NK-92 (cell line): ENCODE data around the gene C5AR2.
"Not testable (repeated sequence)": the region's sequence is repeated elsewhere in the genome, so short reads cannot be mapped to it uniquely, and the experiment has no call there.

Experiments used
- DNase-seq: peaks from one replicate; lab custom pipeline; 2025; ENCODE audit not compliant: unreplicated experiment; lab: John Stamatoyannopoulos, UW

C5AR2 gene

GRCh38 chr19:47323409-47323808, 8.6 kb upstream of the C5AR2 start:
- no peak for DNase-seq

- DNase-seq: no peak
Observed at GRCh38 chr19:47323872-47324271, 8.1 kb upstream of the C5AR2 start.

- DNase-seq: no peak
Observed at GRCh38 chr19:47324502-47324901, 7.5 kb upstream of the C5AR2 start.

GRCh38 chr19:47330466-47330869, 1.5 kb upstream of the C5AR2 start:
- no peak for DNase-seq

- no peak for DNase-seq
Observed at GRCh38 chr19:47331490-47331889, 485 bp upstream of the C5AR2 start.

- DNase-seq: not testable (repeated sequence)
Observed at GRCh38 chr19:47336765-47337718, 5.1 kb downstream of the C5AR2 start.

- DNase-seq: no peak
Observed at GRCh38 chr19:47339196-47339880, 7.4 kb downstream of the C5AR2 start.

- no peak for DNase-seq
Observed at GRCh38 chr19:47340477-47341208, 8.7 kb downstream of the C5AR2 start.

GRCh38 chr19:47341734-47342133, 9.8 kb downstream of the C5AR2 start:
- no peak for DNase-seq

GRCh38 chr19:47343194-47343802, 11.3 kb downstream of the C5AR2 start:
- no peak for DNase-seq

GRCh38 chr19:47344425-47344824, 12.4 kb downstream of the C5AR2 start:
- no peak for DNase-seq

- DNase-seq: not testable (repeated sequence)
Observed at GRCh38 chr19:47346024-47346423, 14.0 kb downstream of the C5AR2 start.

- DNase-seq: peak; percentile 89
Observed at GRCh38 chr19:47348819-47349795, 17.1 kb downstream of the C5AR2 start, which contains the start of gene DHX34. TSS of gene DHX34 (plus strand) at chr19:47349315. CDS start at chr19:47353031, 3,716 bp downstream.

GRCh38 chr19:47350630-47351029, 18.7 kb downstream of the C5AR2 start:
- DNase-seq: no peak

GRCh38 chr19:47351548-47351947, 19.6 kb downstream of the C5AR2 start:
- DNase-seq: no peak

- no peak for DNase-seq
Observed at GRCh38 chr19:47352095-47352494, 20.1 kb downstream of the C5AR2 start.

- no peak for DNase-seq
Observed at GRCh38 chr19:47353307-47353712, 21.3 kb downstream of the C5AR2 start.

- no peak for DNase-seq
Observed at GRCh38 chr19:47356900-47357299, 24.9 kb downstream of the C5AR2 start.

GRCh38 chr19:47357788-47358680, 26.1 kb downstream of the C5AR2 start:
- no peak for DNase-seq
